Measurements from ENCODE around the gene EFS. TPM values are rescaled to one million over a fixed set of nuclear protein-coding genes. Genes with fewer than 3 reads are reported as not detected.
"Not testable (repeated sequence)": the region's sequence is repeated elsewhere in the genome, so short reads cannot be mapped to it uniquely, and the experiment has no call there.

The EFS gene
- 15.5 TPM for total RNA-seq
- long read RNA-seq, partial matches to known transcripts, result 0 of 7 reads
- long read RNA-seq, other reads (novel, unspliced or antisense), result 5 of 7 reads

GRCh38 chr14:23365036-23365731, at the start of gene EFS:
TSS of gene EFS (minus strand) at chr14:23365172. CDS start at chr14:23365025, 147 bp downstream.
- DNase-seq (ENCODE audit: low spot score), result no peak

GRCh38 chr14:23414254-23414653, 49.3 kb upstream of the EFS start:
- no peak for DNase-seq (ENCODE audit: low spot score)

- no peak for DNase-seq (ENCODE audit: low spot score)
These were observed 48.7 kb upstream of the EFS start for GRCh38 chr14:23413681-23414080.

- DNase-seq (ENCODE audit: low spot score), result no peak
These were observed 46.9 kb upstream of the EFS start for GRCh38 chr14:23411563-23412525.

GRCh38 chr14:23409966-23410635, 45.1 kb upstream of the EFS start:
- no peak for DNase-seq (ENCODE audit: low spot score)

- no peak for DNase-seq (ENCODE audit: low spot score)
These were observed 44.5 kb upstream of the EFS start for GRCh38 chr14:23409475-23409874.

GRCh38 chr14:23408307-23408630, 43.3 kb upstream of the EFS start:
- no peak for DNase-seq (ENCODE audit: low spot score)

GRCh38 chr14:23407516-23408306, 42.7 kb upstream of the EFS start, which contains the start of gene MYH6:
TSS of gene MYH6 (minus strand) at chr14:23408273. CDS start at chr14:23407223, 1,050 bp downstream.
- DNase-seq (ENCODE audit: low spot score), result no peak

- no peak for DNase-seq (ENCODE audit: low spot score)
These were observed 41.9 kb upstream of the EFS start for GRCh38 chr14:23406725-23407355.

- DNase-seq (ENCODE audit: low spot score), result no peak
These were observed 41.3 kb upstream of the EFS start for GRCh38 chr14:23406244-23406643.

- DNase-seq (ENCODE audit: low spot score), result no peak
These were observed 40.6 kb upstream of the EFS start for GRCh38 chr14:23405516-23406025.

GRCh38 chr14:23405096-23405495, 40.1 kb upstream of the EFS start:
- DNase-seq (ENCODE audit: low spot score), result no peak

GRCh38 chr14:23404331-23404900, 39.4 kb upstream of the EFS start:
- no peak for DNase-seq (ENCODE audit: low spot score)

- no peak for DNase-seq (ENCODE audit: low spot score)
These were observed 38.9 kb upstream of the EFS start for GRCh38 chr14:23403908-23404307.

- no peak for DNase-seq (ENCODE audit: low spot score)
These were observed 38.1 kb upstream of the EFS start for GRCh38 chr14:23403139-23403438.

GRCh38 chr14:23402296-23403138, 37.5 kb upstream of the EFS start:
- no peak for DNase-seq (ENCODE audit: low spot score)

- DNase-seq (ENCODE audit: low spot score), result no peak
These were observed 36.3 kb upstream of the EFS start for GRCh38 chr14:23401291-23401690.

- not testable (repeated sequence) for DNase-seq (ENCODE audit: low spot score)
These were observed 35.7 kb upstream of the EFS start for GRCh38 chr14:23400496-23401149.

GRCh38 chr14:23399591-23399990, 34.6 kb upstream of the EFS start:
- DNase-seq (ENCODE audit: low spot score), result no peak
